GM11168 (cell line): ENCODE measurements around the gene TOPAZ1.

Experiments
- in situ Hi-C: fragments of 300-500 bp; cut with MboI; formaldehyde crosslinking; loops from one replicate; pipeline ENCODE4 v1.12.0; 2022; ENCODE audit warnings: low sequenced_read_pairs; ENCODE audit not compliant: unreplicated experiment

The TOPAZ1 gene

GRCh38 chr3:44241706-44242105, at the start of gene TOPAZ1:
Gene TOPAZ1, plus strand, starts transcription at chr3:44241886. Its CDS starts 168 bp downstream, at chr3:44242054.
- in situ Hi-C loops = no loop called here

- in situ Hi-C loops = no loop called here
These were observed 43.1 kb upstream of the TOPAZ1 start for GRCh38 chr3:44198284-44199269.

DNA sequence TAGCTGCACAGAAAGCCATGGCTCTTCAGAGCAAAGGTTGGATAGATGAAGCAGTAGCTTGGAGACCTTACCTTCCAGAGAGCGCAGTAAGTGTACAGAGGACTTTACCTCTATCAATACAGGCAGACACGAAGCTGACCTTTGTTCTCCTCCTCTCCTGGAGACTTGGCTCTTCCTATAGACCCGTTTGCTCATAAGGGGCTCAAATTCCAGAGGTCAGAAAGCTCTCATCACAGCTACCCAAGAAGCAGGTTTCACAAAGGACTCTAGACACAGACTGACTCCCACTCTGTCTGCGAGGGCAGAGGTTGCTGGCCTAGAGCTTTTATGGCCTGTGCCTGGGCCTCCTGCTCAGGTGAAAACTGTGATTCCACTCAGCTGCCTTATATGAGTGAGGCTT, 35.4 kb upstream of the TOPAZ1 start:
- in situ Hi-C loops = no loop called here

DNA sequence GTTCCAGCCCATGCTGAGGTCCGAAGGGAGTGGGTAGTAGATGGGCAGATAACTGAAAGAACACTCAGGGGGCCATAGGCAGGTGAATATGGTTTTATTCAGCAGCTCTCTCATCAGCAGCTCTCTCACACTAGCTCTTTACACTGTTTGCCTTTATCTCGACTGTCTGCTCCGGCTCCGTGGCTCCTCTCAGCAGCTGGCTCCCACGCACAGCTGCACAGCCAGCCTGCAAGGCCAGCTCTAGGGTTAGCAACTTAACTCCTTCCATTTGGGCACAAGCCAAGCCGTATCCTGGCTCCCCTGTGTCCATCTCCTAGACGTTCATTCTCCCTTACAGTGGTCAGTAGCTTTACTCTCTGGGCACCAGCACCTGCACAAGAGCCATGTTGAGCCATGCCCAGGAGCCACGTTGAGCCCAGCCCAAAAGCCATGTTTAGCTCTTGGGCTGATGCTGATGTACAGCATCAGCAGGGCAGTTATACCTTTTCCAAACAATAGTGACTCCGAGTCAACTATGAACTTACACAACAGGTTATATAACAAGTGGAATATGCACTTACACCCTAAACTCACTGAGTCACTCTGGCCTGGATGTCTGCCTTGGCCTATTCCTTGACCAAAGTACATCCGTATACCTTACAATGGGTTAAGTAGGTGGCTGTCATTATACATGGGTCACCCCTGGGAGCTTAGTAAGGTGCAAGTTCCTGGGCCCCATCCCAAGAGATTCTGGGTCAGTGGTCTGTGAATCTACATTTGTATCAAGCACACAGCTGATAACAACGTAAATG, 34.6 kb upstream of the TOPAZ1 start:
- in situ Hi-C loops = no loop called here

GRCh38 chr3:44208086-44208485, 33.6 kb upstream of the TOPAZ1 start:
- in situ Hi-C loops = no loop called here

GRCh38 chr3:44208568-44208967, 33.1 kb upstream of the TOPAZ1 start:
- in situ Hi-C loops = no loop called here

DNA sequence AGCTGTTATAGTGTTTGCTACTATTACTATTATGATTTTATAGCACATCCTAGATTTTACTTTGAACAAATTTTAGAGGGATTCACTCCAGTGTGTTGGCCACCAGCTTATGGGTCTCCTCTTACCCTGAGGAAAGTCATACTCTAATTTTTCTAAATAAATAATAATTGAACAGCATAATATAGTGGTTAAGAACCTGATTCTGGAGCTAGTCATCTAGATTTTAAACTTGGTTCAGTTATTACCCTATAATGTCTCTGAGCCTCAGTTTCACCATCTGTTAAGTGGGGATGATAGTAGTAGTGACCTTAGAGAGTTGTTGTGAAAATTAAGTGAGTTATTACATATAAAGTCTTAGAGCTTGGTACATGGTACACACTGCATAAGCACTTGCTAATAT, 30.7 kb upstream of the TOPAZ1 start:
- in situ Hi-C loops = no loop called here

DNA sequence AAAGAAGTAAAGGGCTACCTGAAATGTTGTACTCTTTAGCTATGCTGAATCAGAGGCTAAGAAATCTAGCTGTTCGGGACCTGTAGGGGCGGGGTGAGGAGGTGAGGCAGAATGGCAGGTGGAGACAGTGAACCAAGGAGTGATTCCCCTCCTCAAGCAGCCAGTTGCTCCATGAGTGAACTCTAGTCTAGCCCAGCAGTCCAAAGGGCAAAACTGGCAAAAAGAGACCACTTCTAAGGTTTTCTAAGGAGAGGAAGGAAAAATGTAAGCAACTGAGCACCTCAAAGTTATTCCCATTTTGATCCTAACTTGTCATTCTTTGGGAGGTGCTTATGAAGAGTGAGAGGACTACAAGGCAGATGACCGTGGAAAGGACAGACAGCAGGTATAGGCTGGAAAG, 19.3 kb upstream of the TOPAZ1 start:
- in situ Hi-C loops = no loop called here

- in situ Hi-C loops = no loop called here
These were observed 18.4 kb upstream of the TOPAZ1 start for GRCh38 chr3:44223299-44223698.

- in situ Hi-C loops = no loop called here
These were observed 17.6 kb upstream of the TOPAZ1 start for GRCh38 chr3:44224131-44224530.

DNA sequence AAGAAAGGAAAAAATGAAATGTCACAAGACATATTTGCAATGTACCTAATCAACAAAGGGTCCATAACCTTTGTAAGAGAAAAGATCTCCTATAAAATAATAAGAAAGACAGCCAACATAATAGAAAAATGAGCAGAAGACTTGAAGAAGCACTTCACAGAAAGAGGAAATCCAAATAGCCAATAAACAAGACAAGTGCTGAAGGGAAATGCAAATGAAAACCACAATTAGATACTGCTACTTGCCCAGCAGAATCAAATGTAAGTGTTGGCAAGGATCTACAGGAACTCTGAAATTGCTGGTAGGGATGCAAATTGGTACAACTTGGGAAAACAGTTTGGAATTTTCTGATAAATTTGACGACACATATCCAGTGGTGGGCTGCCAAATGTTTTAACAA, 15.1 kb upstream of the TOPAZ1 start:
- in situ Hi-C loops = no loop called here

DNA sequence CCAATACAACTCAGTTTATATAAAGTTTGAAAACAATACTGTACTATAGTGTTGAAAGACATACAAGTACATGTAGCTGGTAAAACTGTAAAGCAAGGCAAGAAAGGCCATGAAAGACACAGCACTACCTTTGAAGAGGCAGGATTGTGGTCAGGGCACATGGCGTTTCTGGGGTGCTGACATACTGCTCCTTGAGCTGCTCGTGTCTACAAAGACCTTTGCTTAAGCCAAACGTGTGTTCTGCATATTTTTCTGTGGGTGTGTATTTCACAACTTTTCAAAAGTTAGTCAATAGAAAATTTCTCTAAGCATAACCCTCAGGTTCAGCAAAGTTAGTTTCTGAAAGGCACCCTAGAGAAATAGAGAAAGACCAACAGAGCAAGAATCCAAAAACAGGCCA, 14.1 kb upstream of the TOPAZ1 start:
- in situ Hi-C loops = no loop called here

GRCh38 chr3:44228900-44229299, 12.8 kb upstream of the TOPAZ1 start:
- in situ Hi-C loops = no loop called here

DNA sequence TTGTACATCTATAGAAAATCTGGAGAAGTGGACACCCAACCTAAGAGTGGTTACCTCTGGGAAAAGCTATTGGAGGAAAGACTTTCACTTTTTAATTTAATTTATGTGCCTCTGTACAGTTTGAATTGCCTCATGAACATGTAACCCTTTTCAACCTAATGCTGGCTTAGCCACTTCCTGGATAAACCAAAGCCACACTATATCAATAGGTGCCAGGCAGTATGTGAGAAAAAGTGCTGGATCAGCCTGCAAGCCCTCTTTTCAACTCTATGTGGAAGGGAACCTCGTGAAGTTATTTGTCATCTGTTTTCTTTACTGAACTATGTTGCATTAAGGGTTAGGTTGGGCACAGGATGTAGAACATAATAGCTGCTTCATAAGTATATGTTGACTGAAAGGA, 9.3 kb upstream of the TOPAZ1 start:
- in situ Hi-C loops = no loop called here

GRCh38 chr3:44234648-44235268, 6.9 kb upstream of the TOPAZ1 start:
- in situ Hi-C loops = no loop called here

DNA sequence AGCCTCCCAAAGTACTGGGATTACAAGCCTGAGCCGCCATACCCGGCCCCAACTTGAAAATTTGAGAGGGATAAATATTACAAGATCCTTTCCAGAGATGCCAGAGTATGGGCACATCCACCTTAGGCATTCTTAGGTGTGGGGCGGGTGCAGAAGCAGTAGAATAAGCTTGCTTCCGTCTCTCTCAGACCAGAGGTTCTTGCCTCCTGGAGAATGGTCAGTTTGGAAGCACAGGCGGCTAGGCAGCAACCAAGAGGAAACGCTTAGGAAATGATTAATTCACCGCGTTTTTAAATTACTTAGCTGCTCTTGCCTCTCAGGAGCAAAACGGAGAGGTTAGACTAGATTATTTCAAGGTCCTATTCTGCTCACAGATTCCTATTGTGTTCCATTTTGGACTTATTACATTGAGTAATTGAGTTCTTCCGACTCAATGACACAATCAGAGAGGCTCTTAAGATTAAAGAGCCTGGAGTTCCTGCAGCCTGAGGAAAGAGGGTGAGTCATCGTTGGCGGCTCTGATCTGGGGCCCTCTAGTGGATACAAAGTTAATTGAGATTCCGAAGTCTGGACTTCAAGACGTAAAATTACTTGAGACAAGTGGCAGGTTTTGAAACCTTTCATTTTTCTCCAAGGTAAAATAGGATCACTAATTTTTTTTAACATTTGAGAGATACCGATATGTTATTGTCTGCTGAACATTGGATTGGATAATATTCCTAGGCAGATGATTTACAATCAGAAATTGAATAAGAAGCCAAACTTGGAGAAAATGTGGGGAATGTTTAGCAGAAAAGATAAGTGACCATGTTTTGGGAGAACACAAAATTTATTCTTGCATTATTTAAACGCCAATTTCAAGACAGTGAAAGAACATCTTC, 5.8 kb upstream of the TOPAZ1 start:
- in situ Hi-C loops = no loop called here

- in situ Hi-C loops = no loop called here
These were observed 5.2 kb upstream of the TOPAZ1 start for GRCh38 chr3:44236485-44236908.

DNA sequence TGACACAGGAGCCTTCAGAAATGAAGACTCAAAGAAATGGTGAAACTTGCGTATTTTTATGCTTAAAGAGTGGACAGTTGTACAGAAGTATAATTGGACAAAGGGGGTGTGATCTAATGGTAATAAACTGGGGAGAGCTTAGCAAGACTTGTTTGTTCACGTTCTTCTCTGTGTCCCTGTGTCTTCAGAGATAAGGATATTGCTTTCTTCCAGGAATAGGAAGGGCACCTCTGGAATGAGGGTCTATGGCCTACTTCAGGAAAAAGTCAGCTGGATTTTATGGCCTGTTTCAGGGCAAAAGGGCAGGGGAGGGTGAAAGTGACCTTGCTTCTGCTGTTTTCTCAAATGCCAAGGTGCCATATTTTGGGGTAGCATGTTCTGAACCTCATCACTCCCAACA, 4.5 kb upstream of the TOPAZ1 start:
- in situ Hi-C loops = no loop called here

DNA sequence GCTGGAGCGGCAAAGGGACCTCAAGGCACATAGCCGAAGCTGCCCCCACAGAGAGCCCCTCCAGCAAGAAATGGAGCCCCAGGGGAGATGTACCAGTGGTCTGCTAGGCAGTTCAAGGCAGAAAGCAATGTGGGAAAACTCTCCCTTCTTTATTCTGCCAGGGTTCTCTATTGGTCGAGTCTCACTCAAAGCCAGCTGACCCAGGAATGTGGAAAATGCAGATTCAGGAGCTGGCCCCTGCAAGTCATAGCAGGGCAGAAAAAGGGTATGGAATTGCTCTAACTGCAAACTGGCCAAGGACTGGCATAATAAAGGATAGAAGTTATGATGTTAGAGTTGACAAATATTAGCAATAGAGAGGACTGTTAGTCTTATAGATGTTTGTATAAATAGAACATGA, 4.0 kb upstream of the TOPAZ1 start:
- in situ Hi-C loops = no loop called here

- in situ Hi-C loops = no loop called here
These were observed 2.8 kb upstream of the TOPAZ1 start for GRCh38 chr3:44238889-44239288.
